ENCODE measurements around the gene HOMER2. TPM values are rescaled to one million over a fixed set of nuclear protein-coding genes. Genes with fewer than 3 reads are reported as not detected.

HOMER2 gene
- total and polyA plus RNA-seq, 2 donors (not counting 3 experiments of a cell fraction or from before 2014, with no cell fraction given), result 0.60 to 0.68 TPM

DNA sequence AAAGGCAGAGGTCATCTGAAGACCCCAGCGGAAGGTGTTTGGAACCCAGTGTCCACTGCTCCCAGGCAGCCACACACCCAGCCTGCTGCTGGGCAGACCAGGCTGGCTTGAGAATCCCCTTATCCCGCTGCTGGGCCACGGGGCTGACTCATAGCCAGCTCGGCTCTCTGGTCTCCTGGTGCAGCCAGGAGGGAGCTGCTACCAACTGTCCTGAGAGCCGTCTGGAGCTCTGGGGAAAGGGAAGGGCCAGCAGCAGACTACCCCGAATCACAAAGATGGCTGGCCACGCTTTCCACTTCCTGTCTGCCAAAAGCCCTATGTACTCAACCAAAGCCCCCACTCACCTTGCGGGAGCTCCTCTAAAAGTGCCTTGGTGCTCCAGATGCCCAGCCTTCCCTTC is 104.8 kb downstream of the HOMER2 start:
- intact Hi-C loops (cut with micrococcal nuclease) (loop anchor here (2.0 to 10.0 kb wide), 2 partner anchors 37 to 107 kb away; partner anchors contain the start of gene HOMER2), dilution Hi-C loops (cut with MboI; ENCODE audit: extremely low pct_ligation_motif_present, low sequenced_read_pairs) (no loop called here)
- no TSS peak for BruUV-seq (replicated peaks)
- no peaks in the 10 kb centered on the region for H3K9me3 ChIP-seq (replicated peaks; ENCODE audit: control insufficient read depth, insufficient read depth, low read length)
- H4K20me1 ChIP-seq (replicated peaks; ENCODE audit: control insufficient read depth, extremely low read depth, insufficient read depth, low read length), result no peaks in the 10 kb centered on the region
- H3K9me1 ChIP-seq (replicated peaks; ENCODE audit: control insufficient read depth, extremely low read depth, insufficient read depth, low read length), result no peaks in the 10 kb centered on the region
- CTCF ChIA-PET, result no interaction called here
- H3K9ac ChIP-seq (replicated peaks; ENCODE audit: extremely low read depth, insufficient read depth, low read length), result no peak overlapping the region
- DNase-seq (ENCODE audit: low read depth, low spot score) (no peak), FAIRE-seq (no peak)
- no peaks in the 10 kb centered on the region for H3K36me3 ChIP-seq (ENCODE audit: control insufficient read depth in 2 of 2, extremely low read depth in 1 of 2, insufficient read depth in 2 of 2, low read length in 2 of 2)
- H3K27me3 ChIP-seq (ENCODE audit: control insufficient read depth in 2 of 2, insufficient read depth in 2 of 2, low read length in 2 of 2), result peaks cover 0 to 5% of the 10 kb centered on the region in 2 experiments
- no peak overlapping the region for H3K4me2 ChIP-seq (ENCODE audit: insufficient read depth, low read length)
- H3K27ac ChIP-seq (ENCODE audit: insufficient read depth, low read depth, low read length), result no peak overlapping the region
- POLR2A ChIA-PET, result no interaction called here
- TF ChIP-seq MAX (IDR thresholded peaks at IDR 0.05; ENCODE audit: insufficient read depth, insufficient read length), result no peak
- no peak for TF ChIP-seq GATA2 (IDR thresholded peaks at IDR 0.05; ENCODE audit: insufficient read depth, insufficient read length, low read depth, low read length)
- TF ChIP-seq EZH2 (IDR thresholded peaks at IDR 0.05; ENCODE audit: borderline replicate concordance, low read depth, low read length, severe bottlenecking), result no peak
- TF ChIP-seq POLR2A (IDR thresholded peaks at IDR 0.05; ENCODE audit: low read depth, low read length), result no peak
- TF ChIP-seq MYC (IDR thresholded peaks at IDR 0.05; ENCODE audit: low read depth, low read length), result no peak
- no peak for TF ChIP-seq FOS (IDR thresholded peaks at IDR 0.05; ENCODE audit: borderline replicate concordance, insufficient read depth, low read length)
- no peak for TF ChIP-seq POLR2AphosphoS5 (IDR thresholded peaks at IDR 0.05; ENCODE audit: insufficient read depth, low read depth, low read length)
- TF ChIP-seq JUN (IDR thresholded peaks at IDR 0.05; ENCODE audit: borderline replicate concordance, insufficient read depth, insufficient read length, low read depth), result no peak
- TF ChIP-seq, protein P1, sequence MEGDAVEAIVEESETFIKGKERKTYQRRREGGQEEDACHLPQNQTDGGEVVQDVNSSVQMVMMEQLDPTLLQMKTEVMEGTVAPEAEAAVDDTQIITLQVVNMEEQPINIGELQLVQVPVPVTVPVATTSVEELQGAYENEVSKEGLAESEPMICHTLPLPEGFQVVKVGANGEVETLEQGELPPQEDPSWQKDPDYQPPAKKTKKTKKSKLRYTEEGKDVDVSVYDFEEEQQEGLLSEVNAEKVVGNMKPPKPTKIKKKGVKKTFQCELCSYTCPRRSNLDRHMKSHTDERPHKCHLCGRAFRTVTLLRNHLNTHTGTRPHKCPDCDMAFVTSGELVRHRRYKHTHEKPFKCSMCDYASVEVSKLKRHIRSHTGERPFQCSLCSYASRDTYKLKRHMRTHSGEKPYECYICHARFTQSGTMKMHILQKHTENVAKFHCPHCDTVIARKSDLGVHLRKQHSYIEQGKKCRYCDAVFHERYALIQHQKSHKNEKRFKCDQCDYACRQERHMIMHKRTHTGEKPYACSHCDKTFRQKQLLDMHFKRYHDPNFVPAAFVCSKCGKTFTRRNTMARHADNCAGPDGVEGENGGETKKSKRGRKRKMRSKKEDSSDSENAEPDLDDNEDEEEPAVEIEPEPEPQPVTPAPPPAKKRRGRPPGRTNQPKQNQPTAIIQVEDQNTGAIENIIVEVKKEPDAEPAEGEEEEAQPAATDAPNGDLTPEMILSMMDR (IDR thresholded peaks at IDR 0.05; ENCODE audit: extremely low read depth in 1 of 2, insufficient read depth in 1 of 2, low read depth in 1 of 2, low read length in 2 of 2), result no peak
- H3K79me2 ChIP-seq (ENCODE audit: control insufficient read depth, insufficient read depth, low read length), result no peaks in the 10 kb centered on the region
- no peaks in the 10 kb centered on the region for H3K4me1 ChIP-seq (ENCODE audit: control insufficient read depth, extremely low read depth, insufficient read depth, low read length)
- H3K4me3 ChIP-seq (replicated peaks in 1 of 3; ENCODE audit: insufficient read depth in 1 of 3, low read depth in 1 of 3, low read length in 3 of 3), result no peak overlapping the region
- H2AFZ ChIP-seq (ENCODE audit: low read depth, low read length), result no peak overlapping the region

Measured in endothelial cell of umbilical vein (primary cell).